B cell (primary cell): Measurements from ENCODE around the gene URB1.

ENCODE experiments used
- CTCF ChIP-seq: fragments of 200-600 bp; IDR thresholded peaks from one replicate; pipeline ENCODE4 v1.8.0; 2022; ENCODE audit warnings: antibody characterized with exemption, mild to moderate bottlenecking
- EZH2 ChIP-seq: IDR thresholded peaks from 2 replicates; pipeline ENCODE4 v1.6.1; 2012; ENCODE audit warnings: borderline replicate concordance, low read depth, mild to moderate bottlenecking, moderate library complexity, low read length; ENCODE audit not compliant: insufficient read depth, poor library complexity, severe bottlenecking

GRCh38 chr21:32381571-32381970 is 11.2 kb downstream of the URB1 start:
- no peak for TF ChIP-seq CTCF
- TF ChIP-seq EZH2: no peak
